NCI-H128 (cell line): ENCODE measurements around the gene SYCE1L.

Source experiments
- DNase-seq: peaks from one replicate; lab custom pipeline; 2025; ENCODE audit not compliant: unreplicated experiment; lab: John Stamatoyannopoulos, UW

SYCE1L gene

GRCh38 chr16:77195411-77195810, 3.8 kb upstream of the SYCE1L start:
- no peak for DNase-seq

GRCh38 chr16:77197747-77198146, 1.5 kb upstream of the SYCE1L start:
- no peak for DNase-seq

GRCh38 chr16:77206533-77206932, 7.3 kb downstream of the SYCE1L start:
- DNase-seq, result no peak

- no peak for DNase-seq
Measured at GRCh38 chr16:77207030-77207429, 7.8 kb downstream of the SYCE1L start.

GRCh38 chr16:77208382-77208781, 9.2 kb downstream of the SYCE1L start:
- DNase-seq, result no peak

- DNase-seq, result peak; percentile 53
Measured at GRCh38 chr16:77211880-77212740, 12.9 kb downstream of the SYCE1L start.

- peak; percentile 11 for DNase-seq
Measured at GRCh38 chr16:77212741-77213541, 13.7 kb downstream of the SYCE1L start.

- DNase-seq, result peak; percentile 2
Measured at GRCh38 chr16:77213542-77214106, 14.4 kb downstream of the SYCE1L start.

- DNase-seq, result no peak
Measured at GRCh38 chr16:77214411-77215138, 15.4 kb downstream of the SYCE1L start.

- DNase-seq, result no peak
Measured at GRCh38 chr16:77219437-77219836, 20.2 kb downstream of the SYCE1L start.

- DNase-seq, result no peak
Measured at GRCh38 chr16:77220427-77220826, 21.2 kb downstream of the SYCE1L start.

- DNase-seq, result no peak
Measured at GRCh38 chr16:77221482-77221881, 22.3 kb downstream of the SYCE1L start.

GRCh38 chr16:77223184-77223583, 24.0 kb downstream of the SYCE1L start:
- no peak for DNase-seq

- DNase-seq, result no peak
Measured at GRCh38 chr16:77225182-77225581, 26.0 kb downstream of the SYCE1L start.

- DNase-seq, result no peak
Measured at GRCh38 chr16:77227745-77228144, 28.5 kb downstream of the SYCE1L start.

GRCh38 chr16:77231047-77231446, 31.8 kb downstream of the SYCE1L start:
- no peak for DNase-seq

GRCh38 chr16:77233799-77234519, 34.8 kb downstream of the SYCE1L start:
- DNase-seq, result no peak

- DNase-seq, result no peak
Measured at GRCh38 chr16:77234611-77235010, 35.4 kb downstream of the SYCE1L start.

GRCh38 chr16:77236063-77236511, 36.9 kb downstream of the SYCE1L start:
- peak; percentile 74 for DNase-seq

GRCh38 chr16:77238593-77238992, 39.4 kb downstream of the SYCE1L start:
- peak; percentile 12 for DNase-seq
